ENCODE data around the gene GRID1.

The GRID1 gene

DNA sequence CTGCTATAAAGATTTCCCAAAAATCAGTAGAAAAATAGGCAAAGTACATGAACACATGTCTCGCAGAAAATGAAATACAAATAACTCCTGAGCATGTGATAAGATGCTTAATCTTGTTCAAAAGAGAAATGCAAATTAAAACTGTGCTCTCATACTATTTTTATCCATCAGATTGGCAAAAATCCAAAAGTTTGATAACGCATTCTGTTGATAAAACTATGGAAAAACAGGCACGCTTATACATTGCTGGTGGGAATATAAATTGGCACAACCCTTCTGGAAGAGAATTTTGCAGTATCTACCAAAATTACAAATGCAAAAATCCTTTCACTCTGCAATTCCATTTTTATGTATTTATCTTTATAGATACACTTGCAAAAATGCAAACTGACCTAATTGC, 315.0 kb downstream of the GRID1 start:
- Histone ChIP-seq H3K9ac (ENCODE audit: low read depth in 1 of 2, low read length in 2 of 2) (no peak overlapping the region), H3K27me3 (ENCODE audit: control insufficient read depth in 2 of 2, insufficient read depth in 2 of 2, low read length in 2 of 2) (no peaks in the 10 kb centered on the region), H3K27ac (ENCODE audit: low read depth in 2 of 2, low read length in 2 of 2) (no peak overlapping the region), H3K4me1 (ENCODE audit: control insufficient read depth in 2 of 2, insufficient read depth in 2 of 2, low read length in 2 of 2) (no peaks in the 10 kb centered on the region), H3K9me3 (ENCODE audit: control insufficient read depth in 2 of 2, low read length in 2 of 2) (no peaks in the 10 kb centered on the region), H3K36me3 (ENCODE audit: control insufficient read depth in 2 of 2, insufficient read depth in 2 of 2, low read length in 2 of 2) (no peaks in the 10 kb centered on the region), H3K4me3 (ENCODE audit: low read length in 2 of 2) (no peak overlapping the region)

DNA sequence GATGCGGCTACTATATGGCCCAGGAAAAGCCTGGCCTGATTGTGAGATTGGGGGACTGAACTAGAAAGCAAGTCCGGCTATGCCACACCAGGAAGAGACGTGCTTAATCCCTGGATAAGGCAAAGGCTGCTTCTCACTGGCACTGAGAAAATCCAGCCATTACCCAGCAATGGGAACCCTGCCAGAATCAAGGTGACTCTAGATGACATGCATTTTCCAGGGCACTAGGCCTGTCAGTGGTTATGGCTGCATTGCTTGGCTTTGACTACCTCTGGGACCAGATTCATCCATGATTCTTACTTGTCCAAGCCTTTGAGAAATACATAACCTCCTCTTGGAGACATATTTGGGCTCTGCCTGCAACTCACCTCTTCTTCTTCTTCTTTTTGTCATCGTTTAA, 317.2 kb downstream of the GRID1 start:
- Histone ChIP-seq H3K4me3 (ENCODE audit: low read length in 2 of 2) (no peak overlapping the region), H3K9ac (ENCODE audit: low read depth in 1 of 2, low read length in 2 of 2) (no peak overlapping the region), H3K9me3 (ENCODE audit: control insufficient read depth in 2 of 2, low read length in 2 of 2) (no peaks in the 10 kb centered on the region), H3K27ac (ENCODE audit: low read depth in 2 of 2, low read length in 2 of 2) (no peak overlapping the region), H3K4me1 (ENCODE audit: control insufficient read depth in 2 of 2, insufficient read depth in 2 of 2, low read length in 2 of 2) (no peaks in the 10 kb centered on the region), H3K36me3 (ENCODE audit: control insufficient read depth in 2 of 2, insufficient read depth in 2 of 2, low read length in 2 of 2) (no peaks in the 10 kb centered on the region), H3K27me3 (ENCODE audit: control insufficient read depth in 2 of 2, insufficient read depth in 2 of 2, low read length in 2 of 2) (no peaks in the 10 kb centered on the region)

DNA sequence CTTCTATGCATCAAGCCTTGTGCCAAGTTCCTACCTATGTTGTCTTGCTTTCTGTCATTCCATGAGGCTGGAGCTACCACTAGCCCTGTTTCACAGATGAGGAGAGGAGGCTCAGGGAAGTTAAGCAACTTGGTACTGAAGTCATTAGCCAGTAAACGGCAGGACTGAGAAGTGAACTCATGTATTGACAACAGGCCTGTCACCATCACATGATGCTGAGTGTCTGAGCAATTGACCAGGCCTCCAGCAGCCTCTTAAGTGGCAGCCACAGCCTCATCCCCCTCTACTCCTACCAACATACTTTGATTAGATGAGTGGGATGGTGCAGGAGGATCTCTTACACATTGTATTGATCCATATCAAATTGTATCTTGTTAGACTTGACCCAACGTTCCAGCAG, 317.6 kb downstream of the GRID1 start:
- H3K4me3 ChIP-seq (ENCODE audit: low read length in 2 of 2): no peak overlapping the region
- no peaks in the 10 kb centered on the region for H3K36me3 ChIP-seq (ENCODE audit: control insufficient read depth in 2 of 2, insufficient read depth in 2 of 2, low read length in 2 of 2)
- H3K9ac ChIP-seq (ENCODE audit: low read depth in 1 of 2, low read length in 2 of 2): no peak overlapping the region
- no peaks in the 10 kb centered on the region for H3K27me3 ChIP-seq (ENCODE audit: control insufficient read depth in 2 of 2, insufficient read depth in 2 of 2, low read length in 2 of 2)
- no peaks in the 10 kb centered on the region for H3K9me3 ChIP-seq (ENCODE audit: control insufficient read depth in 2 of 2, low read length in 2 of 2)
- H3K4me1 ChIP-seq (ENCODE audit: control insufficient read depth in 2 of 2, insufficient read depth in 2 of 2, low read length in 2 of 2): no peaks in the 10 kb centered on the region
- no peak overlapping the region for H3K27ac ChIP-seq (ENCODE audit: low read depth in 2 of 2, low read length in 2 of 2)

DNA sequence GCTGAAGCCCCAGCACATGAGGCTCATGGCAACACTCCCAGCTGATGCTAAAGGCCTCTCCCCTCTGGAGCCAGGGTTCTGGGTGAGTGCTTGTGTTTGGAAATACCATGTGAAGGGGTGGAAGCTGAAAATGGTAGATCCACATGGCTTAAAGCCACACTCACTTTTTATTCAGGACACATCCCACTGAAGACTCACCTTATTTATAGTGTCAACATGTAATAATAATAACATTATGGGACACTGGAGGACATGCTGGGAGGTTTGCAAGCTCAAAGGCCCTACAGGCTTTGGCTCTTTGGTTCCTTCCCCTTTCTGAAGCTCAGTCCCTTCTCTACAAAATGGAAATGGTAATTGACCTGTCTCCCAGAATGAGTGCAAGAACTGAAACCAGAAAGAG, 318.0 kb downstream of the GRID1 start:
- no peaks in the 10 kb centered on the region for H3K9me3 ChIP-seq (ENCODE audit: control insufficient read depth in 2 of 2, low read length in 2 of 2)
- H3K4me1 ChIP-seq (ENCODE audit: control insufficient read depth in 2 of 2, insufficient read depth in 2 of 2, low read length in 2 of 2): no peaks in the 10 kb centered on the region
- no peaks in the 10 kb centered on the region for H3K27me3 ChIP-seq (ENCODE audit: control insufficient read depth in 2 of 2, insufficient read depth in 2 of 2, low read length in 2 of 2)
- H3K4me3 ChIP-seq (ENCODE audit: low read length in 2 of 2): no peak overlapping the region
- H3K9ac ChIP-seq (ENCODE audit: low read depth in 1 of 2, low read length in 2 of 2): no peak overlapping the region
- no peak overlapping the region for H3K27ac ChIP-seq (ENCODE audit: low read depth in 2 of 2, low read length in 2 of 2)
- no peaks in the 10 kb centered on the region for H3K36me3 ChIP-seq (ENCODE audit: control insufficient read depth in 2 of 2, insufficient read depth in 2 of 2, low read length in 2 of 2)

DNA sequence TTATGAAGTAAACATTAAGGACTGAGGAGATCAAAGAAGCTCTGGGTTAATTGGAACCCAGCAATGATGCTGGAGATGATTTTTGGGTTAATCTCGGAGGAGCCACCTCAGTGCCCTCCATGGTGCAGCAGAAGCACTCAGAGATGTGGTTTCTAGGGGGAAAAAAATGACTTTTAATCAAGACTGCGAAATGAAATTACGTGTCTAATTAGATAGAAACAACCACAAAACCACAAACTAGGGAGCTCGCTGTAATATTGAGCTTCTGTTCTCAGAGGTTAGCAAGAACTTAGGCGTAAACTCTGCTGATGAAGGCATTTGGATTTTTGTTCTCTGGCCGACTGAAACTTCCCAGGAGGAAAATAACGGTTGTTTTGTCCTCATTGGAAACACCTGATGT, 319.0 kb downstream of the GRID1 start:
- H3K4me1 ChIP-seq (ENCODE audit: control insufficient read depth in 2 of 2, insufficient read depth in 2 of 2, low read length in 2 of 2): no peaks in the 10 kb centered on the region
- H3K27me3 ChIP-seq (ENCODE audit: control insufficient read depth in 2 of 2, insufficient read depth in 2 of 2, low read length in 2 of 2): no peaks in the 10 kb centered on the region
- no peak overlapping the region for H3K4me3 ChIP-seq (ENCODE audit: low read length in 2 of 2)
- no peaks in the 10 kb centered on the region for H3K9me3 ChIP-seq (ENCODE audit: control insufficient read depth in 2 of 2, low read length in 2 of 2)
- no peak overlapping the region for H3K27ac ChIP-seq (ENCODE audit: low read depth in 2 of 2, low read length in 2 of 2)
- H3K36me3 ChIP-seq (ENCODE audit: control insufficient read depth in 2 of 2, insufficient read depth in 2 of 2, low read length in 2 of 2): no peaks in the 10 kb centered on the region
- no peak overlapping the region for H3K9ac ChIP-seq (ENCODE audit: low read depth in 1 of 2, low read length in 2 of 2)

DNA sequence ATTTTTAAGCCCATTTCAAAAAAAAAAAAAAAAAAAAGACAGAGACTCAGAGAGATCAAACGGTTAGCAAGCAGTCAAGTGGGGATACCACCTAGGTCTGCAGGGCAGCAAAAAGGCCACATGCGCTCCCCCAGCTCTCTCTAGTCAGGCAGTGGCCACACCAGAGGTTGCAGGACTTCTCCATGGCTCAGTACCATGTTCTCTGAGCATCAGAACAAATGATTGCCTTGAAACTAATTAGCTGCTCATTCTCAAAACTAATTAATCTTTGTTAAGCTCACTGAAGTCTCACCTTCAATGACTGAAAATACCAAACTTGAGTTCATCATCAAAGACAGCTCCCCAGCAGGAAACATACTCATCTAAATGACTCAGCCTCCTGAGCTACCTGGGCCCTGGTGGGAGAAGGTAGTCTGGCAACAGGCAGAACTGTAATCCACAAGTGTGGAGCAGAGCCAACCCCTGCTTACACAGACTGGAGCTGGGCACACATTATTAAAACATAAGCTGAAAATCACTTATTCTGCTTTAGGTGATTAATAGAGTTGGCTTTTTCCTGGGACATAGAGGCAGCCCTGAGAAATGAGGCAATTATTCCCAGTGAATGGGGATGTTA, 319.6 kb downstream of the GRID1 start:
- Histone ChIP-seq H3K27ac (ENCODE audit: low read depth in 2 of 2, low read length in 2 of 2) (no peak overlapping the region), H3K4me3 (ENCODE audit: low read length in 2 of 2) (no peak overlapping the region), H3K36me3 (ENCODE audit: control insufficient read depth in 2 of 2, insufficient read depth in 2 of 2, low read length in 2 of 2) (no peaks in the 10 kb centered on the region), H3K4me1 (ENCODE audit: control insufficient read depth in 2 of 2, insufficient read depth in 2 of 2, low read length in 2 of 2) (no peaks in the 10 kb centered on the region), H3K27me3 (ENCODE audit: control insufficient read depth in 2 of 2, insufficient read depth in 2 of 2, low read length in 2 of 2) (no peaks in the 10 kb centered on the region), H3K9me3 (ENCODE audit: control insufficient read depth in 2 of 2, low read length in 2 of 2) (no peaks in the 10 kb centered on the region), H3K9ac (ENCODE audit: low read depth in 1 of 2, low read length in 2 of 2) (no peak overlapping the region)

DNA sequence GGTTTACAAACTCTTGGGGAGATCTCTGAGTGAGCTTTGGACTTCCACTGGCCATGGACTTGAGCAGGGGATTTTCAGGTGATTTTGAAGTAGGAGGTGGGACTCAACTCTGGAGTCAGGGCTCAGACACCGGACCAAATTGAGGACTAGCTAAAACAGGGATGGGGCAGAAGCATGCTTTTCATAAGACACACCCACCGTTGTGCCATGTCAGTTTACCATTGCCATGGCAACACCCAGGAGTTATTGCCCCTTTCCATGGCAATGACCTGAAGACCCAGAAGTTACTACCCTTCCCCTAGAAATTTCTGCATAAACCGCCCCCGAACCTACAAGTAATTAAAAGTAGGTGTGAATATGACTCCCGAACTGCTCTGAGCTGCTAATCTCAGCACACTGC, 320.7 kb downstream of the GRID1 start:
- Histone ChIP-seq H3K27ac (ENCODE audit: low read depth in 2 of 2, low read length in 2 of 2) (no peak overlapping the region), H3K36me3 (ENCODE audit: control insufficient read depth in 2 of 2, insufficient read depth in 2 of 2, low read length in 2 of 2) (no peaks in the 10 kb centered on the region), H3K27me3 (ENCODE audit: control insufficient read depth in 2 of 2, insufficient read depth in 2 of 2, low read length in 2 of 2) (no peaks in the 10 kb centered on the region), H3K4me3 (ENCODE audit: low read length in 2 of 2) (no peak overlapping the region), H3K9me3 (ENCODE audit: control insufficient read depth in 2 of 2, low read length in 2 of 2) (no peaks in the 10 kb centered on the region), H3K4me1 (ENCODE audit: control insufficient read depth in 2 of 2, insufficient read depth in 2 of 2, low read length in 2 of 2) (no peaks in the 10 kb centered on the region), H3K9ac (ENCODE audit: low read depth in 1 of 2, low read length in 2 of 2) (no peak overlapping the region)

DNA sequence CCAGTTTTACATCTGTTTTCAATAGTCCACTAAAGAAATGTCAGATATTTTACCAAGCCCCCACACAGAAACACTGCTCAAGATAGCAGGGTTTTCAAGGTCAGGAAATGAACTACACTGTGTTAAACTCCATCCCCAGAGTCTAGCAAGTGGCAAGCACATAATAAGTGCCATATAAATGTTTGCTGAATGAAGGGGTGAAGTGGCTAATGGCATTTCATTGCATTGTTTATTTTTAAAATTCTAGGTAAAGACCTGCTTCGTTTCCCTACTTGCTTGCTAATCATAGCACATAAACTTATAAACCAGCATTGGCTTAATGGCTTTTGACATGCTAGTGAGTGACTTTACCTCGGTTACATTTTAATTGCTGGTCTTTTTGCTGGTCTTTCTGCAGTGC, 322.6 kb downstream of the GRID1 start:
- Histone ChIP-seq H3K36me3 (ENCODE audit: control insufficient read depth in 2 of 2, insufficient read depth in 2 of 2, low read length in 2 of 2) (no peaks in the 10 kb centered on the region), H3K27me3 (ENCODE audit: control insufficient read depth in 2 of 2, insufficient read depth in 2 of 2, low read length in 2 of 2) (no peaks in the 10 kb centered on the region), H3K27ac (ENCODE audit: low read depth in 2 of 2, low read length in 2 of 2) (no peak overlapping the region), H3K9ac (ENCODE audit: low read depth in 1 of 2, low read length in 2 of 2) (no peak overlapping the region), H3K4me3 (ENCODE audit: low read length in 2 of 2) (no peak overlapping the region), H3K9me3 (ENCODE audit: control insufficient read depth in 2 of 2, low read length in 2 of 2) (no peaks in the 10 kb centered on the region), H3K4me1 (ENCODE audit: control insufficient read depth in 2 of 2, insufficient read depth in 2 of 2, low read length in 2 of 2) (no peaks in the 10 kb centered on the region)

DNA sequence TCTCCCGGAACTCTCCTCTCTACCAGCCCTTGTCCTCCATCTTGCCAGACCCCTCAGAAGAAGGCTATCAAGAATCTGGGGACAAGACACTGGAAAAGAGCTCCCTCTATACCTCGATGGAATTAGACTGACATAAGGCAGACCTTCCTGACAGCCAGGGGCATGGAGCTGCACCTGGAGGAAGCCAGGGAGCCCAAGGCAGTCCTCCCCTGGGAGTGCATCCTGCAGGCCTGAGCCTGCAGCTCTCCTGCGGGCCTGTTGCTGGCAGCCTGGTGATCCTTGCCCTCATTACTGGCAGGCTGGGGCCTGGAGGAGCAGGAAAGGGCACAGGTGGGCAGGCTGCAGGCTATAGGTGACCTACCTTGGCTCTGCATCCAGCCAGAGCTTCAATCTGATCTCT, 323.4 kb downstream of the GRID1 start:
- Histone ChIP-seq H3K4me1 (ENCODE audit: control insufficient read depth in 2 of 2, insufficient read depth in 2 of 2, low read length in 2 of 2) (no peaks in the 10 kb centered on the region), H3K36me3 (ENCODE audit: control insufficient read depth in 2 of 2, insufficient read depth in 2 of 2, low read length in 2 of 2) (no peaks in the 10 kb centered on the region), H3K4me3 (ENCODE audit: low read length in 2 of 2) (no peak overlapping the region), H3K27ac (ENCODE audit: low read depth in 2 of 2, low read length in 2 of 2) (no peak overlapping the region), H3K27me3 (ENCODE audit: control insufficient read depth in 2 of 2, insufficient read depth in 2 of 2, low read length in 2 of 2) (no peaks in the 10 kb centered on the region), H3K9ac (ENCODE audit: low read depth in 1 of 2, low read length in 2 of 2) (no peak overlapping the region), H3K9me3 (ENCODE audit: control insufficient read depth in 2 of 2, low read length in 2 of 2) (no peaks in the 10 kb centered on the region)

DNA sequence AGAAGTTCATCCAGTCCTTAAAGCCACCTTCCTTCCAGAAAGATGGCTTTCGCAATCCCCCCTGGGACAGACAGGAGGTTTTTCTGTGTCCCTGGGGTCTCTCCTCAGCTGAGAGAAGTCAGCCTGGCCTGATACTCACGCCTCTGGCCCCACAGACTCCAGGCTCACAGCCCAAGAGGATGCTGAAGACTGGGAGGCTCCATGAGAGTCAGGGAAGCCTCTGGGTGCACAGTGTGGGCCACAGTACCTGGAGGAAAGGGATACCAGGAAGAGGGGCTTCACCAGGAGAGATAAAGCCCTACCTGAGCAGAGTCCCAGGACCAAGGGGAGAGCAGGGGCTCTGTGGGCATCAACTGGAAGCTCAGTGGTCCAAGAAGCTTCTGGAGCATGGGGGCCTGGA, 324.4 kb downstream of the GRID1 start:
- Histone ChIP-seq H3K27me3 (ENCODE audit: control insufficient read depth in 2 of 2, insufficient read depth in 2 of 2, low read length in 2 of 2) (no peaks in the 10 kb centered on the region), H3K27ac (ENCODE audit: low read depth in 2 of 2, low read length in 2 of 2) (no peak overlapping the region), H3K4me1 (ENCODE audit: control insufficient read depth in 2 of 2, insufficient read depth in 2 of 2, low read length in 2 of 2) (no peaks in the 10 kb centered on the region), H3K36me3 (ENCODE audit: control insufficient read depth in 2 of 2, insufficient read depth in 2 of 2, low read length in 2 of 2) (no peaks in the 10 kb centered on the region), H3K9me3 (ENCODE audit: control insufficient read depth in 2 of 2, low read length in 2 of 2) (no peaks in the 10 kb centered on the region), H3K9ac (ENCODE audit: low read depth in 1 of 2, low read length in 2 of 2) (no peak overlapping the region), H3K4me3 (ENCODE audit: low read length in 2 of 2) (no peak overlapping the region)

DNA sequence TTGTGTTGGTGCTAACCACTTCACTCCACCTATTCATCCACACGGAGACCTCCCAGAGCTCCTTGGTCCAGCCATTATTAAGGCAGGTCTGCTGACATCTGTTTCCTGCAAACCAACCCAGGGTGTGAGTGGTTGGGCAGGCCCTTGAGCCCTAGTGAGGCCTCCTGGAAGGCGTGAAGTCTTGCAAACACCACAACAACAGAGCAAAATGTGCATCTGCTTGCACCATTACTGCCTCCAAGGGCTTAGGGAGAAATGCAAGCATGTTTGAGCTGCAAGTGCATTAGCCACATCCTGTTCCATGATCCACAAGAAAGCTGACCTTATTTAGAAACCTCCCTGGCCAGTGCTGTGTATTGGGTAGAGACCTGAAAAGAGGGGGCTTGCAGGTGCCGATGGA, 325.5 kb downstream of the GRID1 start:
- no peak overlapping the region for H3K4me3 ChIP-seq (ENCODE audit: low read length in 2 of 2)
- no peaks in the 10 kb centered on the region for H3K36me3 ChIP-seq (ENCODE audit: control insufficient read depth in 2 of 2, insufficient read depth in 2 of 2, low read length in 2 of 2)
- no peaks in the 10 kb centered on the region for H3K27me3 ChIP-seq (ENCODE audit: control insufficient read depth in 2 of 2, insufficient read depth in 2 of 2, low read length in 2 of 2)
- H3K27ac ChIP-seq (ENCODE audit: low read depth in 2 of 2, low read length in 2 of 2): no peak overlapping the region
- no peaks in the 10 kb centered on the region for H3K4me1 ChIP-seq (ENCODE audit: control insufficient read depth in 2 of 2, insufficient read depth in 2 of 2, low read length in 2 of 2)
- H3K9ac ChIP-seq (ENCODE audit: low read depth in 1 of 2, low read length in 2 of 2): no peak overlapping the region
- H3K9me3 ChIP-seq (ENCODE audit: control insufficient read depth in 2 of 2, low read length in 2 of 2): no peaks in the 10 kb centered on the region
